OCI-LY3 (cell line): ENCODE measurements around the gene TXN.

Source experiments
- H2AFZ ChIP-seq: fragments of 200-600, 300-600 bp; shearing (Covaris generic); 2 replicates; pipeline ENCODE4 v1.6.0; 2014; ENCODE audit warnings: antibody characterized with exemption, low read depth, low read length
- H3K27ac ChIP-seq: fragments of 200-600, 300-600 bp; sonication (generic); 2 replicates; pipeline ENCODE4 v1.5.1; 2014; ENCODE audit warnings: mild to moderate bottlenecking, low read length, moderate library complexity, mixed read lengths
- H3K27me3 ChIP-seq: fragments of 200-600, 300-600 bp; sonication (generic); 2 replicates; pipeline ENCODE4 v1.6.1; 2014; ENCODE audit warnings: low read depth, low read length, mixed read lengths
- H3K36me3 ChIP-seq: fragments of 200-600, 300-600 bp; sonication (generic); replicated peaks from 2 replicates; pipeline ENCODE3; 2014; ENCODE audit warnings: low read depth, low read length, mixed read lengths
- H3K4me1 ChIP-seq: fragments of 300-600, 200-600 bp; sonication (generic); 2 replicates; pipeline ENCODE4 v1.6.1; 2014; ENCODE audit warnings: low read length, mixed read lengths
- H3K4me2 ChIP-seq: fragments of 200-600, 300-600 bp; sonication (generic); 2 replicates; pipeline ENCODE4 v1.6.1; 2014; ENCODE audit warnings: low read length, mixed read lengths
- H3K4me3 ChIP-seq: fragments of 300-600, 200-600 bp; sonication (generic); 2 replicates; pipeline ENCODE4 v1.5.1; 2014; ENCODE audit warnings: antibody characterized with exemption, mild to moderate bottlenecking, low read length, moderate library complexity
- H3K79me2 ChIP-seq: fragments of 300-600, 200-600 bp; shearing (Covaris generic); 2 replicates; pipeline ENCODE4 v1.6.1; 2014; ENCODE audit warnings: mild to moderate bottlenecking, low read length, mixed read lengths
- H3K9ac ChIP-seq: fragments of 300-600, 200-600 bp; shearing (Covaris generic); 2 replicates; pipeline ENCODE4 v1.6.0; 2014; ENCODE audit warnings: mild to moderate bottlenecking, low read length, moderate library complexity
- H3K9me3 ChIP-seq: fragments of 200-600, 300-600 bp; shearing (Covaris generic); 2 replicates; pipeline ENCODE4 v1.6.1; 2014; ENCODE audit warnings: low read length, mixed read lengths; ENCODE audit not compliant: insufficient read depth
- H4K20me1 ChIP-seq: fragments of 200-600, 300-600 bp; sonication (generic); 2 replicates; pipeline ENCODE4 v1.6.1; 2016; ENCODE audit warnings: low read length, mixed read lengths; ENCODE audit not compliant: insufficient read depth
- EZH2phosphoT487 ChIP-seq: fragments of 200-600 bp; shearing (Covaris generic); IDR thresholded peaks from 2 replicates; pipeline ENCODE4 v1.6.1; 2018; ENCODE audit warnings: antibody characterized with exemption, mixed run types, low read depth
- TF ChIP-seq, protein P1 (sequence below): fragments of 200-600, 300-600 bp; sonication (generic); IDR thresholded peaks from 2 replicates; pipeline ENCODE4 v1.5.1; 2014; ENCODE audit warnings: antibody characterized with exemption, low read length, low read depth

TXN gene

DNA sequence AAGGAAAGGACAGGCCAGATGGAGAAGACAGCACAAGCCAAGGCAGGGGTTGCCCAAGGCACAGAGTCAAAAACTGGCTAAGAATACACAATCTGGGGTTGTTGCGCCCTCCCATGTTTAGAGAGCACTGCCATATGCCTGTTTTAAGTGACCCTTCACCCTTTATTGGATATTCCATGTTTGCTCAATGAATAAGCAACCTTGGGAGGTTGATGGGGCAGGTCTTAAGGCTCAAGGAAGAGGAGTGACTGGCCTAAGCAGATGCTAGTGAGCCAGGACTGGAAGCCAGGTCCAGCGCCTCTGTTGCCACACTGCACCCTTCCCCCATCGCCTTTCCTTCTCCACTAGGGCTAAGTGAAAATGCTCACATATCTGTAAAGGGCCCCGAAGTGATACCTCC is 6.7 kb downstream of the TXN start:
- no peak for TF ChIP-seq EZH2phosphoT487
- TF ChIP-seq, protein P1, sequence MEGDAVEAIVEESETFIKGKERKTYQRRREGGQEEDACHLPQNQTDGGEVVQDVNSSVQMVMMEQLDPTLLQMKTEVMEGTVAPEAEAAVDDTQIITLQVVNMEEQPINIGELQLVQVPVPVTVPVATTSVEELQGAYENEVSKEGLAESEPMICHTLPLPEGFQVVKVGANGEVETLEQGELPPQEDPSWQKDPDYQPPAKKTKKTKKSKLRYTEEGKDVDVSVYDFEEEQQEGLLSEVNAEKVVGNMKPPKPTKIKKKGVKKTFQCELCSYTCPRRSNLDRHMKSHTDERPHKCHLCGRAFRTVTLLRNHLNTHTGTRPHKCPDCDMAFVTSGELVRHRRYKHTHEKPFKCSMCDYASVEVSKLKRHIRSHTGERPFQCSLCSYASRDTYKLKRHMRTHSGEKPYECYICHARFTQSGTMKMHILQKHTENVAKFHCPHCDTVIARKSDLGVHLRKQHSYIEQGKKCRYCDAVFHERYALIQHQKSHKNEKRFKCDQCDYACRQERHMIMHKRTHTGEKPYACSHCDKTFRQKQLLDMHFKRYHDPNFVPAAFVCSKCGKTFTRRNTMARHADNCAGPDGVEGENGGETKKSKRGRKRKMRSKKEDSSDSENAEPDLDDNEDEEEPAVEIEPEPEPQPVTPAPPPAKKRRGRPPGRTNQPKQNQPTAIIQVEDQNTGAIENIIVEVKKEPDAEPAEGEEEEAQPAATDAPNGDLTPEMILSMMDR, result no peak
- Histone ChIP-seq H3K4me1 (peaks cover 14% of the 10 kb centered on the region), H2AFZ (no peak overlapping the region), H4K20me1 (peaks cover 85% of the 10 kb centered on the region), H3K9ac (no peak overlapping the region), H3K4me2 (no peak overlapping the region), H3K36me3 (peaks cover 58% of the 10 kb centered on the region), H3K9me3 (no peaks in the 10 kb centered on the region), H3K79me2 (peaks cover 84% of the 10 kb centered on the region), H3K27me3 (no peaks in the 10 kb centered on the region), H3K27ac (no peak overlapping the region), H3K4me3 (no peak overlapping the region)

DNA sequence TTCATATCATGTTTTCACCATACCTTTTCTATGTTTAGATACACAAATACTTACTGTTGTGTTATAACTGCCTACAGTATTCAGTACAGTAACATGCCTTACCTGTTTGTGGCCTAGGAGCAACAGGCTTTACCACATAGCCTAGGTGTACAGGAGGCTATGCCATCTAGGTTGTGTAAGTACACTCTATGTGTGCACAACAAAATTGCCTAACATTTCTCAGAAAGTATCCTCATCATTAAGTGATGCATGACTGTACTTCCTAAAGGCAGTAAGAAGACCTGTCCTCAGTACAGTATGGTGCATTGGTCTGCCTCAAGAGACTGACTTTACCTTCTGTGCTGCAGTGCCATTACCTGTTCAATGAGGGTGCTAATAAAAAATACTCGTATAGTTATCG is 7.9 kb downstream of the TXN start:
- Histone ChIP-seq H3K4me1 (peaks cover 3% of the 10 kb centered on the region; the same call in 1 of the 2 replicates), H4K20me1 (peaks cover 76% of the 10 kb centered on the region), H2AFZ (no peak overlapping the region), H3K4me3 (no peak overlapping the region), H3K27me3 (no peaks in the 10 kb centered on the region), H3K79me2 (peaks cover 71% of the 10 kb centered on the region), H3K9me3 (no peaks in the 10 kb centered on the region), H3K9ac (no peak overlapping the region), H3K36me3 (peaks cover 58% of the 10 kb centered on the region), H3K27ac (no peak overlapping the region), H3K4me2 (no peak overlapping the region)
- TF ChIP-seq, protein P1, result no peak
- TF ChIP-seq EZH2phosphoT487, result no peak

DNA sequence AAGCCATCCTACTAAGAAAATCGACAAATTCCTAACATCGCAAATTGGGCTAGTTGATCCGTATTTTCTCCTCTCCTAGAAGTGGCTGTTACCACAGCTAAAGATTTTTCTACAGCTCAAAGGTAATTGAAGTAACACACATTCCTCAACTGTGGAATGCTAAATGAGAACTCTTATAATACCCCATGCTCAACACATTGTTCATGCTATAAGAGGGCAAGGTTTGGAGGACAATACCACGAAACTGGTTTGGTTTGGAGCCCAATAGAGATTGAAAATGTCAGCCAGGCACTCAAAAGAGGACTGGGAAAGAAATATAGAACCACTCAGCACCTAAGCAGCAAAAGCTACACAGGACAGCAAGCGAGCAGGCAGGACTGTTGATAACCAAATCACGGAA is 10.1 kb downstream of the TXN start:
- Histone ChIP-seq H3K79me2 (peaks cover 50% of the 10 kb centered on the region), H3K4me1 (no peaks in the 10 kb centered on the region), H3K36me3 (peaks cover 77% of the 10 kb centered on the region), H3K27ac (no peak overlapping the region), H3K27me3 (no peaks in the 10 kb centered on the region), H3K4me3 (no peak overlapping the region), H4K20me1 (peaks cover 56% of the 10 kb centered on the region), H2AFZ (no peak overlapping the region), H3K4me2 (no peak overlapping the region), H3K9ac (no peak overlapping the region), H3K9me3 (no peaks in the 10 kb centered on the region)
- TF ChIP-seq, protein P1, result no peak
- no peak for TF ChIP-seq EZH2phosphoT487

DNA sequence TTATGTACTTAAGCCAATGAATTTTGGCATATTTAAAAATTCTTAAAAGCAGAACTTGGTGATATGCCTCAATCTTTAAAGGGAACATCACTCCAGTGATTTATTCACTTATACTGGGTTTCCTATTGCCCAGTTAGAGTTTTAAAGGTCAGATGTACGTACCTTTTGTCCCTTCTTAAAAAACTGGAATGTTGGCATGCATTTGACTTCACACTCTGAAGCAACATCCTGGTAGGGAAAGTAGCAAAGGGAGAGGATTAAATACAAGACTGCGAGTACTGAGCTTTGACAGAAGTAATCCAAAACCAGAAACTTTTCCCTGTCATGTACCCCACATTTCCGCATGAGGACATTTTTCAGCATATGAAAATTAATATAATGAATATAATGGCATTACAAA is 11.7 kb downstream of the TXN start:
- H3K4me3 ChIP-seq, result no peak overlapping the region
- TF ChIP-seq EZH2phosphoT487, result no peak
- TF ChIP-seq, protein P1, result no peak
- no peaks in the 10 kb centered on the region for H3K9me3 ChIP-seq
- H3K4me2 ChIP-seq, result no peak overlapping the region
- peaks cover 67% of the 10 kb centered on the region for H3K36me3 ChIP-seq
- peaks cover 40% of the 10 kb centered on the region for H4K20me1 ChIP-seq
- no peaks in the 10 kb centered on the region for H3K4me1 ChIP-seq
- H3K9ac ChIP-seq, result no peak overlapping the region
- no peak overlapping the region for H2AFZ ChIP-seq
- H3K27me3 ChIP-seq, result no peaks in the 10 kb centered on the region
- H3K27ac ChIP-seq, result no peak overlapping the region
- peaks cover 34% of the 10 kb centered on the region for H3K79me2 ChIP-seq
